RPMI7951 (cell line): Measurements from ENCODE around the gene LECT2. TPM values are rescaled to one million over a fixed set of nuclear protein-coding genes. Genes with fewer than 3 reads are reported as not detected.

Experiments
- DNase-seq: peaks from one replicate; pipeline ENCODE4 v3.0.0-alpha.2; 2012; ENCODE audit warnings: low read depth
- total RNA-seq: library from RNA; depleted of rRNA; stranded (reverse); fragments of >200 nt; shearing (Covaris generic); gene quantifications from 2 replicates; pipeline ENCODE4 v1.2.3, GENCODE V29; 2014; rRNA removed

The LECT2 gene
- total RNA-seq, 1 experiment from 2014 or later: not detected

GRCh38 chr5:135937245-135937911 is 17.4 kb downstream of the LECT2 start:
- DNase-seq: no peak

DNA sequence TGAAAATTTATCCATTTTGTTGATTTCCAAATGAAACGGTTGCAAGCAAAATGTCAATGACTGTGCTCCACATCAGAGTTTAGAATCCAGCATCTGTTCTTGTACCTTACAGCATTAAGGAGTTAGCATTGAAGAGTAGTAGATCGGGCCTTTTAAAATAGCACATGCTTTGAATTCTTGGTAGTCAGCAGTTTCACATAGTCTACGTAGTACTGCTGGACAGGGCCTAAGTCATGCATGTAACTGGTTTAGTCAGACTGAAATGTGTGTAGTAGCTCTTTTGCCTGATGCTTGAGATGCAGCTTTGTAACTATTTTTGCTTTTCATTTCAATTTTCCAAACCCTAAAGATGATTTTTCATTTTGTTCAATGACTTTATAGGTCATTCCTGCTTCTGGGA is 19.8 kb downstream of the LECT2 start:
- peak; percentile 11 for DNase-seq

DNA sequence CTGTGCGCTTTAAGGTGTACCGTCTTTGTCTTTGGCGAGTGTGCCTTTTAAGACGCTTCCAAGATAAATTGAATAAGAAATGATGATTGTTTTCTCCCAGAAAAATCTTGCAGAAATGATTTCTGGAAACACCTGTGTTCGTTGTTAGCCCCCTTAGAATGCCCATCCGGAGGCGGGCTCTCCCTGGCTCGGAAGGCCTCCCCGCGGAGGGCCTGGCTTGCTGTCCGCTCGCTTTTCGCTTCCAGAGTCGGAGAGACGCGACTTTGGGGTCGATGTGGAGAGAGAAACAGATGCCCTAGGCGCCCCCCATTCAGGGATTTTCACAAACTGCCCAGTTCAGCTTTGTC is 23.9 kb downstream of the LECT2 start:
- DNase-seq: no peak

DNA sequence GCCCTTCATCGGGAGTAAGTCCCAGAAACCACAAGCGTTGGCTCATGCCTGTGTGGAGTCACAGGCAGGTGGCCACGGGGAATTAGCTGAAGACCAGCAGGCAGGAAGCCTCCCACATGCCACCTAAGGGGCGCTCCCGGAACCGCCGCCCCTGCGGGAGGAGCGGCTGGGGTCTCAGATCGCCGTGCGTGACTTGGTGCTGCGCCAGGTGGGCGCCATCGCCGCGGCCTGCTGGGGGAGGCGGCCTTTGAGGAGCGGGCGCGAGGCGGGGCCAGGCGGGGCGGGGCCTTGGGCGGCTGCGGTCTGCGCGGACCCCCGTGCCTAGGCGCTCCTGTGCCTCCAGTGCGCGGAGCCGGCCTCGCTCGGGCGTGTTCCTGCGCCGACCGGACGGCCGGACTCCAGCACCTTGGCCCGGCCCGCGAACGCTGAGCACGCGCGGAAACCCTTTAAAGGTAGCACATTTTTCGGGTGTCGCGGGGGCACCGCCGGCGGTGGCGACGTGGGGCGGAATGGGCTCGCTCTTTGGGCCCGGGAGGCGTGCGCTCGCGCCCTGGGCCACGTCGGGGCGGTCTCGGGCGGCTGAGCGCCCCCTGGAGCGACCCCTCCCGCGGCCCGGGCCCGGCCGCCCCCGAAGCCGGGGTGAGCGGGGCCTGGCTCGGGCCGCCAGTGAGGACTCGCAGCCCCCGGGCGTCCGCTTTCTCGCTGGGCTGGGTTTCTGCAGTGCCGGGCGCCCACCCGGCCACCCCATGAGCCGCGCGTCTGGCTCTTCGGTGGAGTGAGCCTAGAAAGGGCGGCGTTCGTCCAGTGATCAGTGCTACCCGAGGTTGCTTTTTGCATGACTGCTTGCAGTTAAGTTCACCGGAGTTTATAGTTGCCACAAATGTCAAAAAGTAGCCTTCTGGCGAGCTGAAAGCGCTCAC is 24.5 kb downstream of the LECT2 start:
- no peak for DNase-seq

- DNase-seq: no peak
Measured at GRCh38 chr5:135921388-135921787, 33.4 kb downstream of the LECT2 start.

- DNase-seq: no peak
Measured at GRCh38 chr5:135920199-135920598, 34.6 kb downstream of the LECT2 start.

- DNase-seq: peak; percentile 32
Measured at GRCh38 chr5:135916638-135917263, 38.0 kb downstream of the LECT2 start.

DNA sequence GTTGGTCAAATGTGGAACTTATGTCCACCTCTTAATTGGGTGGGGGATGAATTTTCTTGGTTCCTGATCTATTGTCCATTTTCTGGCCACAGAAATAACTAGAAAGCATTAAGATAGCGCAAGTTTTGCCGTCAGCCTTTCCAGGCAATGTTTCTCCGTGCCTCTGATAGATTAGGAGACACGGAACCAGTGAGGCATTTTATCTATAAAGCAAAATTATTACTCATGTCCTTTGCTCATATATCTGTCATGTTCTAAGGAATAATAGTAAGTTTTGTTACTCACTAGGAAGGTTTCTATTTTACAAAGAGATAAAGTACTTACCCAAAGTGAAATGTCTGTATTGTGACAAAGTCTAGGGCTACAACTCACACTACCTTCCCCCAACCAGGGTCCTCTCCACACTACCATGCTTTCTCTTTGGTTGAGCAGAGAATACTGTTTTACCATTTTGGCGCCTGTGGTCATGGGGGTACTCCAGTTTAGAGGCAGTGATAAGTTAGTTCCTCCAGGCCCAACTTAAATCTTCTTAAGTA is 39.2 kb downstream of the LECT2 start:
- DNase-seq: no peak

DNA sequence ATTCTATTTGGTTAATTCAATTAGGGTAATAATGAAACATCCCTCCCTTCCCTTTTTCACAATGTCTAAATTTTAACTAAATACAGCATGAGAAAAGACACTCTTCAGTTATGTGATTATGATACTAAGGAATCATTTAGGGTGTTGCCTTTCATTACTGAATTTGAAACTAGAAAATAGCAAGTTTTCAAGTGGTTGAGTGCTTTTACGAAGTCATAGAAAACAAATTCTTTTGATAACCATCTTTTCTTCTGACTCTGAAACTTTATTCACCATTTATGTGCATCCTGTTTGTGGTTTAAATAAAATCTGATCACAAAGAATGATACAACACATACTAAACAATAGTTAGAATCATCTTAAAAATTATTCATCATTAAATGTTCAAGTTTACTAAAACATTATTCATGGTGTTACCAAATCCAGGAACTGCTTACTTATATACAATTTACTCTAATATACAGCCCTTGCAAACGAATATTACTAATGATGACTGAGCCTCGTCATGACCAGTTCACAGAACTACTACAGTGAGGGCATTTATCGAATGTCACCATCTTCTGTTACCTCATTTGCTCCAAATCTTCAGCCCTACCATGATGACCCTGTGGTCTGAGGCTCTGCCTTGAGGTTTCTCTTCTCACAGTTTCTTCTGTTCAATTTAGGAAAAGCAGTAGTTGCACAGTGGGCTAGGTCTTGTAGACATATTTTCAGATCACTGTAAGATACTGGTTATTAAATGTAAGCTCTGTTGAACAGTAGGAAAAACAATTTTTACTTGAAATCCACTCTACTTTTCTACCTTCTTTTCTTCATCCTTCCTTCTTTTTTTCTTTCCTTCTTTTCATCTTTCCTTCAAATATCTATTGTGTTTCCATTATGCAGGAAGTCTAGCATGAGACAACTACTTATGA is 40.8 kb downstream of the LECT2 start:
- no peak for DNase-seq

GRCh38 chr5:135905144-135905543 is 49.6 kb downstream of the LECT2 start:
- no peak for DNase-seq

DNA sequence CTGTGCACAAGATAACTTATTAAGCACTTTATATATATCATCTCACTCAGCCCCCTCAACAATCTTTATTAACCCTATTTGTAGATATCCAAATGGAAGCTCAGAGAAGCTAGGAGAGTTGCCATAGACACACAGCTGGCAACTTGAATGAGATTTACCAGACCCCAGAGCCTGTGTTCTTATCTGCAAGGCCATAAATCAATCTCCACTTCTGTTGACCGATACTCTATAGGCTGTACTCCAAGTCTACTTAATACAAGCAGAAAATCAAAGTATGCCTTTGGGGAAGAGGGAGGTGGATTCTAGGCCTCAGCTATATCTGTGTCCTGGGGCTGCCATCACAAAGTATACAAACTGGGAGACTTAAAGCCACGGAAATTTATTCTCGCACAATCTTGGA is 53.1 kb downstream of the LECT2 start:
- no peak for DNase-seq

- no peak for DNase-seq
Measured at GRCh38 chr5:135900276-135900675, 54.5 kb downstream of the LECT2 start.

DNA sequence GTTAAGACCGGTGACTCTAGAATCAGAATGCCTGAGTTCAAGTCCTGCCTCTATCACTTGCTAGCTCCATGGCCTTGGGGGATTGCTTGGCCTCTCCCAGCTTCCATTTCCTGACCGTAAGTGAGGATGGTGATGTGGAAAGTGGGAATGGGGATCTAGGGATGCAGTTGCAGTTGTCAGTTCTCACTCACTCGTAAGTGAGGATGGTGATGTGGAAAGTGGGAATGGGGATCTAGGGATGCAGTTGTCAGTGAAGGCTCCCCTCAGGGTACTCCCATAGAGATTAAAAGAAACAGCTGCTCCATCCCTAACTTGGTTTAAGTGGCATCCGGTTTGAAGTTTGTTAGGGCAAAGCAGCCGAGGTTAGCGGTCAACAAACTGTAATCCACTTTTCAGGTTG is 56.1 kb downstream of the LECT2 start:
- DNase-seq: no peak

Other genes starting within 250 kb of the LECT2 start
- not detected in 2 replicates for gene SLC25A48, start 120.3 kb downstream of the LECT2 start, total RNA-seq
- not detected in 2 replicates for gene IL9, start 59.1 kb downstream of the LECT2 start, total RNA-seq
- gene TGFBI, start 74.0 kb upstream of the LECT2 start, total RNA-seq: 976 and 1,163 TPM in 2 replicates
- 34.4 and 41.8 TPM in 2 replicates for gene SMAD5, start 177.9 kb upstream of the LECT2 start, total RNA-seq
- gene SMIM32, start 238.2 kb upstream of the LECT2 start, total RNA-seq: not detected in 2 replicates